Loucy (cell line): ENCODE measurements around the gene FLG.
"Not testable (repeated sequence)": the region's sequence is repeated elsewhere in the genome, so short reads cannot be mapped to it uniquely, and the experiment has no call there.

Experiments used
- EZH2phosphoT487 ChIP-seq: fragments of 200-600 bp; IDR thresholded peaks from 2 replicates; pipeline ENCODE4 v1.6.1; 2018; ENCODE audit warnings: antibody characterized with exemption, mild to moderate bottlenecking, moderate library complexity, borderline replicate concordance
- TF ChIP-seq, protein P1 (sequence below): fragments of 200-600 bp; sonication (generic); conservative IDR thresholded peaks from 2 replicates; pipeline ENCODE4 v1.5.1; 2014; ENCODE audit warnings: mild to moderate bottlenecking, antibody characterized with exemption, low read length

DNA sequence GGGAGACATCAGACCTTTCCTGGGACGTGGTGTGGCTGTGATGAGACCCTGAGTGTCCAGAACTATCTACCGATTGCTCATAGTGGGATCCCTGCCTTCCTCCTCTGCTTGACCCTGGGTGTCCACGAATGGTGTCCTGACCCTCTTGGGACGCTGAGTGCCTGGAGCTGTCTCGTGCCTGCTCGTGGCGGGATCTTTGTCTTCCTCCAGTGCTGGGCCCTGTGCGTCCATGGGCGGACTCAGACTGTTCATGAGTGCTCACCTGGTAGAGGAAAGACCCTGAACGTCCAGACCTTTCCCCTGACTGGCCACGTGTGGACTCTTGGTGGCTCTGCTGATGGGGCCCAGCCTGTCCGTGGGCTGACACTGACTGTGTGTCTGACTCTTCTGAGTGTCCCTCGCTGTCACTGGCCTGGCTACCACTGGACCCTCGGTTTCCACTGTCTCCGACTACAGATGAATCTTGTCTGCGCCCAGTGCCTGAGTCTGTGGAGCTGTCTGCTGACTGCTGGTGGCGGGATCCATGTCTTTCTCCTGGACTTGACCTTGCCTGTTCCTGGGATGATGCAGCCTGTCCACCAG is 15.6 kb downstream of the FLG start:
- TF ChIP-seq, protein P1, sequence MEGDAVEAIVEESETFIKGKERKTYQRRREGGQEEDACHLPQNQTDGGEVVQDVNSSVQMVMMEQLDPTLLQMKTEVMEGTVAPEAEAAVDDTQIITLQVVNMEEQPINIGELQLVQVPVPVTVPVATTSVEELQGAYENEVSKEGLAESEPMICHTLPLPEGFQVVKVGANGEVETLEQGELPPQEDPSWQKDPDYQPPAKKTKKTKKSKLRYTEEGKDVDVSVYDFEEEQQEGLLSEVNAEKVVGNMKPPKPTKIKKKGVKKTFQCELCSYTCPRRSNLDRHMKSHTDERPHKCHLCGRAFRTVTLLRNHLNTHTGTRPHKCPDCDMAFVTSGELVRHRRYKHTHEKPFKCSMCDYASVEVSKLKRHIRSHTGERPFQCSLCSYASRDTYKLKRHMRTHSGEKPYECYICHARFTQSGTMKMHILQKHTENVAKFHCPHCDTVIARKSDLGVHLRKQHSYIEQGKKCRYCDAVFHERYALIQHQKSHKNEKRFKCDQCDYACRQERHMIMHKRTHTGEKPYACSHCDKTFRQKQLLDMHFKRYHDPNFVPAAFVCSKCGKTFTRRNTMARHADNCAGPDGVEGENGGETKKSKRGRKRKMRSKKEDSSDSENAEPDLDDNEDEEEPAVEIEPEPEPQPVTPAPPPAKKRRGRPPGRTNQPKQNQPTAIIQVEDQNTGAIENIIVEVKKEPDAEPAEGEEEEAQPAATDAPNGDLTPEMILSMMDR = not testable (repeated sequence)
- TF ChIP-seq EZH2phosphoT487 = not testable (repeated sequence)
